ENCODE measurements around the gene TSPAN5.
A peak's percentile ranks its signal among the peaks of the same experiment; 100 is the strongest.

TSPAN5 gene

DNA sequence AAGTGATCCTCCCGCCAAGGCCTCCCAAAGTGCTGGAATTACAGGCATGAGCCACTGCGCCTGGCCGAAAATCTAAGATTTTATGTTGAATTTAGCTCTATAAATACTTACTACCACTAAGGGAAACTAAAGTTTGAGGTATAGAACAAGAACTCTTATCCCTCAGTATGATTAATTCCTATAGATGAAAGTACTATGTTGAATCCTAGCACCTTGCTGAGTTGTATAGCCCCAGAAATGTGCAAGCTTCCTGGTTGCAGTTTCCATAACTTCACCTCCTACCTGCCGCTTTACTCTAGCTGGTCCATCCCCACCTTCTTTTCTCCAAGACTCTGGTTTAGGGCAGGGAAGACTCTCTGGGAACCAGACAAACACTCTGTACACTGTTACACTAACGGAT is 11.8 kb upstream of the TSPAN5 start (continued):
- TF ChIP-seq, protein P1, sequence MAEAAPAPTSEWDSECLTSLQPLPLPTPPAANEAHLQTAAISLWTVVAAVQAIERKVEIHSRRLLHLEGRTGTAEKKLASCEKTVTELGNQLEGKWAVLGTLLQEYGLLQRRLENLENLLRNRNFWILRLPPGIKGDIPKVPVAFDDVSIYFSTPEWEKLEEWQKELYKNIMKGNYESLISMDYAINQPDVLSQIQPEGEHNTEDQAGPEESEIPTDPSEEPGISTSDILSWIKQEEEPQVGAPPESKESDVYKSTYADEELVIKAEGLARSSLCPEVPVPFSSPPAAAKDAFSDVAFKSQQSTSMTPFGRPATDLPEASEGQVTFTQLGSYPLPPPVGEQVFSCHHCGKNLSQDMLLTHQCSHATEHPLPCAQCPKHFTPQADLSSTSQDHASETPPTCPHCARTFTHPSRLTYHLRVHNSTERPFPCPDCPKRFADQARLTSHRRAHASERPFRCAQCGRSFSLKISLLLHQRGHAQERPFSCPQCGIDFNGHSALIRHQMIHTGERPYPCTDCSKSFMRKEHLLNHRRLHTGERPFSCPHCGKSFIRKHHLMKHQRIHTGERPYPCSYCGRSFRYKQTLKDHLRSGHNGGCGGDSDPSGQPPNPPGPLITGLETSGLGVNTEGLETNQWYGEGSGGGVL (tag by site-specific recombination; IDR thresholded peaks at IDR 0.05): no peak
- TF ChIP-seq ZBTB7A (tag by site-specific recombination; IDR thresholded peaks at IDR 0.05; ENCODE audit: low read depth) (no peak), ZIC2 (tag by site-specific recombination; IDR thresholded peaks at IDR 0.05) (no peak), ZNF76 (tag by site-specific recombination; IDR thresholded peaks at IDR 0.05; ENCODE audit: borderline replicate concordance, low read depth) (no peak)
- TF ChIP-seq, protein P2, sequence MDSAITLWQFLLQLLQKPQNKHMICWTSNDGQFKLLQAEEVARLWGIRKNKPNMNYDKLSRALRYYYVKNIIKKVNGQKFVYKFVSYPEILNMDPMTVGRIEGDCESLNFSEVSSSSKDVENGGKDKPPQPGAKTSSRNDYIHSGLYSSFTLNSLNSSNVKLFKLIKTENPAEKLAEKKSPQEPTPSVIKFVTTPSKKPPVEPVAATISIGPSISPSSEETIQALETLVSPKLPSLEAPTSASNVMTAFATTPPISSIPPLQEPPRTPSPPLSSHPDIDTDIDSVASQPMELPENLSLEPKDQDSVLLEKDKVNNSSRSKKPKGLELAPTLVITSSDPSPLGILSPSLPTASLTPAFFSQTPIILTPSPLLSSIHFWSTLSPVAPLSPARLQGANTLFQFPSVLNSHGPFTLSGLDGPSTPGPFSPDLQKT (IDR thresholded peaks at IDR 0.05; ENCODE audit: borderline replicate concordance, low read depth, low read length): no peak

DNA sequence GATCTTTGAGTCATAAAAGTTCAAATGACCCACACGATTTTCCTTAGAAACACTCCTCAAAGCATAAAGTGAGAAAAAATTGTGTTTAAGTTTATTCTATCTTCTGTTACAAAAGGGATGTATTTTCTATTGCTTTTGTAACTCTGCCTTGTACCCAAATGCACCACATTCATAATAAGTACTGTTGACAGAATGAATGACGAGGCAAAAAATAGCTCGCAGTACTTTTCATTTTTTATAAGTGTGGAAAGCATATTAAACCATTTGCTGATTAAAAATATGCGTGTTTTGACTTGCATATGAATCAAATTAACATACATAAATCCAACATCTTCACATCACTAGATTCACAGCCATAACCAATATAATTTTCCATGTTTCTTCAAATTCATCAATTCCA is 11.2 kb upstream of the TSPAN5 start:
- H3K27ac ChIP-seq (ENCODE audit: extremely low read depth, low read depth, low read length): no peak overlapping the region
- peaks cover 5% of the 10 kb centered on the region for H3K4me1 ChIP-seq (ENCODE audit: control insufficient read depth, insufficient read depth, low read length)
- TF ChIP-seq GLI4 (tag by site-specific recombination; IDR thresholded peaks at IDR 0.05) (no peak), ZBTB7A (tag by site-specific recombination; IDR thresholded peaks at IDR 0.05; ENCODE audit: low read depth) (no peak), ZNF24 (tag by site-specific recombination; IDR thresholded peaks at IDR 0.05) (no peak), OVOL3 (tag by site-specific recombination; IDR thresholded peaks at IDR 0.05) (no peak), GLIS1 (tag by site-specific recombination; IDR thresholded peaks at IDR 0.05) (no peak), ZBTB17 (tag by site-specific recombination; IDR thresholded peaks at IDR 0.05) (no peak), ZNF354C (tag by site-specific recombination; IDR thresholded peaks at IDR 0.05; ENCODE audit: borderline replicate concordance, low read depth) (no peak), ZNF596 (tag by site-specific recombination; IDR thresholded peaks at IDR 0.05) (no peak), ZNF776 (tag by site-specific recombination; IDR thresholded peaks at IDR 0.05; ENCODE audit: borderline replicate concordance) (no peak)
- ChIA-PET POLR2A (no interaction called here), CTCF (no interaction called here)
- no peaks in the 10 kb centered on the region for H3K36me3 ChIP-seq (ENCODE audit: control insufficient read depth in 2 of 2, insufficient read depth in 1 of 2, low read length in 2 of 2)
- H3K4me3 ChIP-seq (ENCODE audit: low read depth, low read length): no peak overlapping the region
- no peaks in the 10 kb centered on the region for H3K9me3 ChIP-seq (ENCODE audit: control insufficient read depth, insufficient read depth, low read depth, low read length)

DNA sequence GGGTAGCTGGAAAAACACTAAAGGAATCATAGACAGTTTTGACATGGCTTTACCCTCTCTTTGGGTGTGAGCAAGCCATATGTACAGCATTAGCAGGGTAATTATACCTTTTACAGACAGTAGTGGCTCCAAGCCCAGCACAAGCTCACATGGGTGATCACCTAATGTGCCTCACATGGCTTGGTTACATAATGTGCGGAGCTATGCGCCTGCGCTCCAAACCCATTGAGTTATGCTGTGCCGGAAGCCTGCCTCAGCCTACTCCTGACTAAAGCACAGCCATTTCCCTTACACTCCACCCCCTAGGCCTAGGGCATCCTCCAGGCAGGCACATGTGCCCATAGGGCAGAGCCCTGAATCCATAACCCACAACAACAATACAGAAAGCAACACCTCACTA is 6.5 kb upstream of the TSPAN5 start:
- TF ChIP-seq ZNF585B (tag by site-specific recombination; IDR thresholded peaks at IDR 0.05) (peak; percentile 87), ZNF549 (tag by site-specific recombination; IDR thresholded peaks at IDR 0.05) (peak; percentile 54; the same call in 1 of the 2 replicates), ZNF391 (tag by site-specific recombination; IDR thresholded peaks at IDR 0.05; ENCODE audit: borderline replicate concordance, low read depth) (no peak), ZNF529 (tag by site-specific recombination; IDR thresholded peaks at IDR 0.05; ENCODE audit: insufficient replicate concordance) (peak; percentile 65), ZNF324 (tag by site-specific recombination; IDR thresholded peaks at IDR 0.05) (no peak), ZIC2 (tag by site-specific recombination; IDR thresholded peaks at IDR 0.05) (no peak), ZNF510 (tag by site-specific recombination; IDR thresholded peaks at IDR 0.05; ENCODE audit: insufficient replicate concordance) (peak; percentile 25), ZNF140 (tag by site-specific recombination; IDR thresholded peaks at IDR 0.05) (no peak), KLF9 (tag by site-specific recombination; IDR thresholded peaks at IDR 0.05; ENCODE audit: low read depth) (no peak), ZNF610 (tag by site-specific recombination; IDR thresholded peaks at IDR 0.05; ENCODE audit: borderline replicate concordance) (peak; percentile 74; the same call in 1 of the 2 replicates), ZNF423 (tag by site-specific recombination; IDR thresholded peaks at IDR 0.05) (no peak), SETDB1 (IDR thresholded peaks at IDR 0.05; ENCODE audit: insufficient read length, low read length) (peak; percentile 87), TRIM28 (IDR thresholded peaks at IDR 0.05; ENCODE audit: borderline replicate concordance, low read length) (peak; percentile 98; the same call in 1 of the 2 replicates)
- Histone ChIP-seq H3K27ac (ENCODE audit: extremely low read depth, low read depth, low read length) (no peak overlapping the region), H3K36me3 (ENCODE audit: control insufficient read depth in 2 of 2, insufficient read depth in 1 of 2, low read length in 2 of 2) (no peaks in the 10 kb centered on the region), H3K4me1 (ENCODE audit: control insufficient read depth, insufficient read depth, low read length) (no peaks in the 10 kb centered on the region), H3K9me3 (ENCODE audit: control insufficient read depth, insufficient read depth, low read depth, low read length) (no peaks in the 10 kb centered on the region), H3K4me3 (ENCODE audit: low read depth, low read length) (no peak overlapping the region)
- POLR2A ChIA-PET: no interaction called here
- CTCF ChIA-PET: no interaction called here

Data from HEK293 (cell line).